Measurements from ENCODE around the gene L3MBTL3. TPM values are rescaled to one million over a fixed set of nuclear protein-coding genes. Genes with fewer than 3 reads are reported as not detected.

The L3MBTL3 gene
- total RNA-seq, 4 donors from 2014 or later: 8.1 to 57.6 (median 21.9) TPM

GRCh38 chr6:130026859-130027258 lies 8.5 kb downstream of the L3MBTL3 start:
- TF ChIP-seq POLR2A (IDR thresholded peaks at IDR 0.05): no peak
- no peak for TF ChIP-seq EP300 (IDR thresholded peaks at IDR 0.05; ENCODE audit: low read depth)
- TF ChIP-seq POLR2AphosphoS5 (IDR thresholded peaks at IDR 0.05): no peak
- TF ChIP-seq, protein P1, sequence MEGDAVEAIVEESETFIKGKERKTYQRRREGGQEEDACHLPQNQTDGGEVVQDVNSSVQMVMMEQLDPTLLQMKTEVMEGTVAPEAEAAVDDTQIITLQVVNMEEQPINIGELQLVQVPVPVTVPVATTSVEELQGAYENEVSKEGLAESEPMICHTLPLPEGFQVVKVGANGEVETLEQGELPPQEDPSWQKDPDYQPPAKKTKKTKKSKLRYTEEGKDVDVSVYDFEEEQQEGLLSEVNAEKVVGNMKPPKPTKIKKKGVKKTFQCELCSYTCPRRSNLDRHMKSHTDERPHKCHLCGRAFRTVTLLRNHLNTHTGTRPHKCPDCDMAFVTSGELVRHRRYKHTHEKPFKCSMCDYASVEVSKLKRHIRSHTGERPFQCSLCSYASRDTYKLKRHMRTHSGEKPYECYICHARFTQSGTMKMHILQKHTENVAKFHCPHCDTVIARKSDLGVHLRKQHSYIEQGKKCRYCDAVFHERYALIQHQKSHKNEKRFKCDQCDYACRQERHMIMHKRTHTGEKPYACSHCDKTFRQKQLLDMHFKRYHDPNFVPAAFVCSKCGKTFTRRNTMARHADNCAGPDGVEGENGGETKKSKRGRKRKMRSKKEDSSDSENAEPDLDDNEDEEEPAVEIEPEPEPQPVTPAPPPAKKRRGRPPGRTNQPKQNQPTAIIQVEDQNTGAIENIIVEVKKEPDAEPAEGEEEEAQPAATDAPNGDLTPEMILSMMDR (IDR thresholded peaks at IDR 0.05): no peak
- no peaks in the 10 kb centered on the region for H3K27me3 ChIP-seq
- H3K36me3 ChIP-seq: no peaks in the 10 kb centered on the region
- no peak overlapping the region for H3K27ac ChIP-seq
- H3K9me3 ChIP-seq: no peaks in the 10 kb centered on the region
- H3K4me3 ChIP-seq: no peak overlapping the region
- DNase-seq: no peak
- intact Hi-C loops (cut with DNase I; ENCODE audit: low total_unique reads) (no loop called here), in situ Hi-C loops (cut with MboI; ENCODE audit: low pct_ligation_motif_present in 1 of 4, low pct_unique_long_range_greater_than_20kb in 1 of 4, low sequenced_read_pairs in 3 of 4) (loop anchor here in 1 of 4 donors (10.0 kb wide), 1 partner anchor 432 kb away; no protein-coding TSS in a partner anchor)
- WGBS, 2 donors (ENCODE audit: low coverage in 1 of 2): 91 to 95% methylated on average over 2 of the region's 2 CpGs
- no peaks in the 10 kb centered on the region for H3K4me1 ChIP-seq

DNA sequence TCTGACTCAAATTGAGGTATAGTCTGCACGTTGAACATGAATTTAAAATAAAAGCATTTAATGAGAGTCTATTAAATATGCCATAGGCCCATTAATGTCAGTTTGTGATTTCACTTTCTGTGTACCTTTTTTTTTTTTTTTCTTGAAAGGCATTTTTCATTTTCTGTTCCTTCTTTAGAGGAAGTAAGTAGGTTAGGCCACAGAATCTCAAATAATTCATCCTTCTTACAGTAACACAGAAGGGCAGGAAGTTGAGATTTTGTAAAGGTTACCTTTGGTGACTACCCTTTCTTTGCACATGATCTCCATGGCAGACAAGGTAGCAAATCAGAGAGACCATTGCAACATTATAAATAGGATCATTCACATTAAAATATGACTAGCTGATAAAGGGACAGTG lies 9.6 kb downstream of the L3MBTL3 start:
- Histone ChIP-seq H3K9me3 (no peaks in the 10 kb centered on the region), H3K4me1 (no peaks in the 10 kb centered on the region), H3K27me3 (no peaks in the 10 kb centered on the region), H3K27ac (no peak overlapping the region), H3K4me3 (no peak overlapping the region), H3K36me3 (no peaks in the 10 kb centered on the region)
- in situ Hi-C loops (cut with MboI; ENCODE audit: low pct_ligation_motif_present in 1 of 4, low pct_unique_long_range_greater_than_20kb in 1 of 4, low sequenced_read_pairs in 3 of 4) (loop anchor here in 1 of 4 donors (10.0 kb wide), 1 partner anchor 433 kb away; no protein-coding TSS in a partner anchor), intact Hi-C loops (cut with DNase I; ENCODE audit: low total_unique reads) (no loop called here)
- no peak for DNase-seq
- WGBS, 2 donors (ENCODE audit: low coverage in 1 of 2): 56 to 65% methylated on average over 1 of the region's 1 CpG
- no peak for TF ChIP-seq POLR2AphosphoS5 (IDR thresholded peaks at IDR 0.05)
- TF ChIP-seq, protein P1 (IDR thresholded peaks at IDR 0.05): no peak
- TF ChIP-seq POLR2A (IDR thresholded peaks at IDR 0.05): no peak
- no peak for TF ChIP-seq EP300 (IDR thresholded peaks at IDR 0.05; ENCODE audit: low read depth)

- no peaks in the 10 kb centered on the region for H3K9me3 ChIP-seq
- H3K4me3 ChIP-seq: no peak overlapping the region
- no peaks in the 10 kb centered on the region for H3K36me3 ChIP-seq
- H3K27ac ChIP-seq: no peak overlapping the region
- DNase-seq: no peak
- intact Hi-C loops (cut with DNase I; ENCODE audit: low total_unique reads): no loop called here
- TF ChIP-seq POLR2AphosphoS5 (IDR thresholded peaks at IDR 0.05) (no peak), EP300 (IDR thresholded peaks at IDR 0.05; ENCODE audit: low read depth) (no peak), POLR2A (IDR thresholded peaks at IDR 0.05) (no peak)
- TF ChIP-seq, protein P1 (IDR thresholded peaks at IDR 0.05): no peak
- 92 to 94% methylated on average over 6 of the region's 6 CpGs for WGBS, 2 donors (ENCODE audit: low coverage in 1 of 2)
- H3K27me3 ChIP-seq: no peaks in the 10 kb centered on the region
- H3K4me1 ChIP-seq: no peaks in the 10 kb centered on the region
- in situ Hi-C loops (cut with MboI; ENCODE audit: low pct_ligation_motif_present in 1 of 4, low pct_unique_long_range_greater_than_20kb in 1 of 4, low sequenced_read_pairs in 3 of 4): loop anchor here in 1 of 4 donors (10.0 kb wide), 1 partner anchor 434 kb away; no protein-coding TSS in a partner anchor
Measured at GRCh38 chr6:130029163-130029562, 10.8 kb downstream of the L3MBTL3 start.

- H3K4me3 ChIP-seq: no peak overlapping the region
- no peaks in the 10 kb centered on the region for H3K27me3 ChIP-seq
- H3K27ac ChIP-seq: no peak overlapping the region
- WGBS, 2 donors (ENCODE audit: low coverage in 1 of 2): 82 to 87% methylated on average over 8 to 9 of the region's 9 CpGs
- H3K36me3 ChIP-seq: no peaks in the 10 kb centered on the region
- intact Hi-C loops (cut with DNase I; ENCODE audit: low total_unique reads): no loop called here
- no peak for DNase-seq
- TF ChIP-seq, protein P1 (IDR thresholded peaks at IDR 0.05): no peak
- no peak for TF ChIP-seq EP300 (IDR thresholded peaks at IDR 0.05; ENCODE audit: low read depth)
- TF ChIP-seq POLR2A (IDR thresholded peaks at IDR 0.05): no peak
- TF ChIP-seq POLR2AphosphoS5 (IDR thresholded peaks at IDR 0.05): no peak
- no peaks in the 10 kb centered on the region for H3K9me3 ChIP-seq
- H3K4me1 ChIP-seq: peaks cover 0 to 4% (median 0%) of the 10 kb centered on the region in 4 donors
- in situ Hi-C loops (cut with MboI; ENCODE audit: low pct_ligation_motif_present in 1 of 4, low pct_unique_long_range_greater_than_20kb in 1 of 4, low sequenced_read_pairs in 3 of 4): no loop called here
Measured at GRCh38 chr6:130032758-130033340, 14.5 kb downstream of the L3MBTL3 start.

Data from transverse colon (tissue), 4 donors.